SK-N-SH (cell line): Measurements from ENCODE around the gene OSBPL8.

Source experiments
- RCOR1 ChIP-seq: fragments of 150-350 bp; IDR thresholded peaks from 2 replicates; pipeline ENCODE4 v1.6.1; 2017; ENCODE audit warnings: antibody characterized with exemption, low read length
- SMC3 ChIP-seq: IDR thresholded peaks from 2 replicates; pipeline ENCODE4 v1.6.1; 2012; ENCODE audit warnings: low read depth, low read length, improper control_type of control experiment
- TF ChIP-seq, protein P1 (sequence below): fragments of 200-600 bp; sonication (generic); IDR thresholded peaks from 2 replicates; pipeline ENCODE4 v1.6.1; 2017; ENCODE audit warnings: antibody characterized with exemption, mild to moderate bottlenecking, moderate library complexity

DNA sequence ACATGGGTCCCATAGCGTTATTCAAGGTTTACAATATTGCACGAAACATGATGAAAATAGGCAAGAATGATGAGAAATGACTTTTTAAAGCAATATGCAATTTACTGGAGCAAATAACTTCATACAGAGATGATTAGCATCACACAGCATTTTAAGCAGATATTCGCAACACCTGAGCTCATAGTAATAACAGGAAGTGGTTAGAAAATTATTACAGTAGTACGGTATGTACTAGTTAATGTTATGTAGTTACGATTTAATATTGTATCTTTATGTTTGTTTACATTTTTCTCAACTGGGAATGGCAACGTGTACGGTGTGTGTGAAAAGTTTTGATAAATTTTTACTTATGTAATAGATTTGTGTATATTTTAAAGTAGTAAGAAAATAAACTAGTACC is 102.6 kb downstream of the OSBPL8 start:
- no peak for TF ChIP-seq RCOR1
- TF ChIP-seq, protein P1, sequence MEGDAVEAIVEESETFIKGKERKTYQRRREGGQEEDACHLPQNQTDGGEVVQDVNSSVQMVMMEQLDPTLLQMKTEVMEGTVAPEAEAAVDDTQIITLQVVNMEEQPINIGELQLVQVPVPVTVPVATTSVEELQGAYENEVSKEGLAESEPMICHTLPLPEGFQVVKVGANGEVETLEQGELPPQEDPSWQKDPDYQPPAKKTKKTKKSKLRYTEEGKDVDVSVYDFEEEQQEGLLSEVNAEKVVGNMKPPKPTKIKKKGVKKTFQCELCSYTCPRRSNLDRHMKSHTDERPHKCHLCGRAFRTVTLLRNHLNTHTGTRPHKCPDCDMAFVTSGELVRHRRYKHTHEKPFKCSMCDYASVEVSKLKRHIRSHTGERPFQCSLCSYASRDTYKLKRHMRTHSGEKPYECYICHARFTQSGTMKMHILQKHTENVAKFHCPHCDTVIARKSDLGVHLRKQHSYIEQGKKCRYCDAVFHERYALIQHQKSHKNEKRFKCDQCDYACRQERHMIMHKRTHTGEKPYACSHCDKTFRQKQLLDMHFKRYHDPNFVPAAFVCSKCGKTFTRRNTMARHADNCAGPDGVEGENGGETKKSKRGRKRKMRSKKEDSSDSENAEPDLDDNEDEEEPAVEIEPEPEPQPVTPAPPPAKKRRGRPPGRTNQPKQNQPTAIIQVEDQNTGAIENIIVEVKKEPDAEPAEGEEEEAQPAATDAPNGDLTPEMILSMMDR: no peak
- no peak for TF ChIP-seq SMC3
